Fibroblast of villous mesenchyme (primary cell): ENCODE data around the gene INPP5A. TPM values are rescaled to one million over a fixed set of nuclear protein-coding genes. Genes with fewer than 3 reads are reported as not detected.

ENCODE experiments used
- DNase-seq: peaks from one replicate; pipeline ENCODE4 v3.0.0-alpha.2; 2010; ENCODE audit warnings: low read depth
- H3K4me3 ChIP-seq: 2 replicates; pipeline ENCODE4 v1.5.1; 2011; ENCODE audit warnings: low read depth, mild to moderate bottlenecking, low read length
- CTCF ChIP-seq: IDR thresholded peaks from 2 replicates; pipeline ENCODE4 v1.5.1; 2012; ENCODE audit warnings: low read depth, mild to moderate bottlenecking, low read length; ENCODE audit not compliant: insufficient read depth
- total RNA-seq: library from RNA; depleted of rRNA; stranded (reverse); fragments of >200 nt; gene quantifications from 2 replicates; pipeline ENCODE4 v1.2.3, GENCODE V29; 2012

INPP5A gene
- total RNA-seq, 1 donor, result 33.2 TPM

GRCh38 chr10:132631338-132631735, 93.8 kb downstream of the INPP5A start:
- no peak overlapping the region for H3K4me3 ChIP-seq
- DNase-seq, result peak; percentile 80
- no peak for TF ChIP-seq CTCF

GRCh38 chr10:132632091-132632561, 94.5 kb downstream of the INPP5A start:
- DNase-seq, result no peak
- no peak overlapping the region for H3K4me3 ChIP-seq
- TF ChIP-seq CTCF, result no peak

- DNase-seq, result peak; percentile 7
- no peak overlapping the region for H3K4me3 ChIP-seq
- TF ChIP-seq CTCF, result no peak
Measured at GRCh38 chr10:132632851-132633684, 95.5 kb downstream of the INPP5A start.

GRCh38 chr10:132634241-132634946, 96.8 kb downstream of the INPP5A start:
- no peak for DNase-seq
- no peak overlapping the region for H3K4me3 ChIP-seq
- no peak for TF ChIP-seq CTCF

GRCh38 chr10:132634947-132635271, 97.3 kb downstream of the INPP5A start:
- no peak for TF ChIP-seq CTCF
- DNase-seq, result no peak

GRCh38 chr10:132636358-132636757, 98.8 kb downstream of the INPP5A start:
- DNase-seq, result no peak
- TF ChIP-seq CTCF, result no peak
- no peak overlapping the region for H3K4me3 ChIP-seq

More at GRCh38 chr10:132634947-132635271, 97.3 kb downstream of the INPP5A start:
- no peak overlapping the region for H3K4me3 ChIP-seq
